Activated CD4-positive, alpha-beta T cell treated with anti-CD3 and anti-CD28 coated beads, Interleukin-2, amount 50 U/mL, for 16 hours (primary cell): ENCODE measurements around the gene RMND1.
A peak's percentile ranks its signal among the peaks of the same experiment; 100 is the strongest.
"Not testable (repeated sequence)": the region's sequence is repeated elsewhere in the genome, so short reads cannot be mapped to it uniquely, and the experiment has no call there.

Experiments
- DNase-seq: peaks from one replicate; pipeline ENCODE4 v3.0.0-alpha.2; 2020

Gene RMND1

DNA sequence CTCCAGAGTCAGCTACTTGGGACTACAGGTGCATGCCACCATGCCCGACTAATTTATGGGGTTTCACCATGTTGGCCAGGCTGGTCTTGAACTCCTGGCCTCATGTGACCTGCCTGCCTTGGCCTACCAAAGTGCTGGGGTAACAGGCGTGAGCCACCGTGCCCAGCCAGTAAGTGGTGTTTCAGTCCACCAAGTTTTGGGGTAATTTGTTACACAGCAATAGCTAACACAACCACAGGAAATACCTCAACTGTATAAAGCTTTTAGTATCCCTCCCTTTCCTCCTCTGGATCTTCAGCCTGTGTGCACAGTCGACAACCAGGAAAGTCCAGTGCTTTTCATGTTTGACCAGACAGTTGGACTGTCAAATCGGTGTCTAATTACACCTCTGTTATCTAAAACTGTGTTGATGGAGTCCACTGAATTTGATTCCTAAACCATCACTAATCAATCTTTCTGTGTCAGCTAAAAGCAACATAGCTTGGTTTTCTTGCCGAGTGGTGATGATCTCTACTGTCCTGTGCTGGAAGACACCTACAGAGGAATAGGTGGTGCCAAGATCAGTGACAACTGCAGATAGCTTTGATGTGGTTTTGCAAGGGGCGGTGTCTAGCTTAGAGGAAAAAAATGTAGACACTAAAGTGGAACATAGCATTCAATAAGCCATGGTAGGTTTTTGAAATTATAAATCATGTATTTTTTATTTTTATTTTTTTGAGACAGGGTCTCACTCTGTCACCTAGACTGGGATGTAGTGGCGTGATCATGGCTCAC, 38.4 kb downstream of the RMND1 start:
- peak; percentile 14 for DNase-seq

GRCh38 chr6:151412909-151413308, 39.0 kb downstream of the RMND1 start:
- no peak for DNase-seq

DNA sequence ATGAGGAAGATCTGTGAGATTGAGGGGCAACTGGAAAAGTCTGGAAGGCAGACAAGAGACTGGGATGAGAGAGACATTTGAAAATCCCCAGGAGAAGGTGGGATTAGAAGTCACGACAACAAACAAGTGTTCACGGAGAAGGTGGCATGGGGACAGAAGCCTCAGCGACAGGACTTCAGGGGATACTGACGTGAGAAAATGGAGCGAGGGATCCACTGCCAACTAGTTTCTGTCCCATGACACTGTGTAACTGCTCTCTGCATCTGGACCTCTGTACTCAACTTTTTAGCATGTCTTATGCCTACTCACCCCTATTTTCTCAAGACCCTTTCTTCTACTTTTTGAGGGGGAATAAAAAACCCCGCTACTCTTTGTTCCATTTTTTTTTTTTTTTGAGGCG, 42.2 kb downstream of the RMND1 start:
- no peak for DNase-seq

GRCh38 chr6:151409260-151409659, 42.7 kb downstream of the RMND1 start:
- DNase-seq = no peak

- DNase-seq = no peak
These were observed 43.1 kb downstream of the RMND1 start for GRCh38 chr6:151408858-151409257.

DNA sequence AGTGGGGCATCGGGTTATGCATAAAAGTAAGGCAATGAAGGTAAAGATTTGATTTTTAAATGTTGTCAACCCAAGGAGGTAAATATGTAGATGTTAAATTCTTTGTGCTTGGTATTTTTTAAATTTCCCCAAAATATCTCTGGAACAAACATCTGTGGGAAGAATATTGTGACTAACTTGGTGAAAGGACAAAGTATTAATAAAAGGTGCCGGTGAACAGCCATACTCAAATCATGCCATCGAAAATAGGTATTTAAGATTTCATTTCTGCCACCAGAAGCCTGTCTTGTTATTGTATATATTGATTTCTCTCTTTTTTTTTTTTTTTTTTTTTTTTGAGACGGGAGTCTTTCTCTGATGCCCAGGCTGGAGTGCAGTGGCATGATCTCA, 48.0 kb downstream of the RMND1 start:
- DNase-seq = no peak

- no peak for DNase-seq
These were observed 49.7 kb downstream of the RMND1 start for GRCh38 chr6:151402228-151402627.

GRCh38 chr6:151400473-151400872, 51.5 kb downstream of the RMND1 start:
- DNase-seq = no peak

DNA sequence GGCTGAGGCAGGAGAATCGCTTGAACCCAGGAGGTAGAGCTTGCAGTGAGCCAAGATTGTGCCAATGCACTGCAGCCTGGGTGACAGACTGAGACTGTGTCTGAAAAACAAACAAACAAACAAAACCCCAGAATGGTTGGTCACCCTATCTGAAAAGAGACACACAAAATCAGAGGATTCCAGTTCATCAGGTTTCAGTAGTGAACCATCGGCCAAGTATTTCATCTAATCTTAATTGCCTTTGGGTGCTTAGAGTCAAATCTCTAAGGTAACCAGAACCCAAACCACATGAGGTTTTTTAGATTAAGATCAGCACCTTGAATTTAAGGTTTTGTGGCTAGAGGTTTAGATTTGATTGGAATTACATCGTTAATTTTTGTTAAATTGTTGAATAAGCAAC, 52.2 kb downstream of the RMND1 start:
- peak; percentile 26 for DNase-seq

DNA sequence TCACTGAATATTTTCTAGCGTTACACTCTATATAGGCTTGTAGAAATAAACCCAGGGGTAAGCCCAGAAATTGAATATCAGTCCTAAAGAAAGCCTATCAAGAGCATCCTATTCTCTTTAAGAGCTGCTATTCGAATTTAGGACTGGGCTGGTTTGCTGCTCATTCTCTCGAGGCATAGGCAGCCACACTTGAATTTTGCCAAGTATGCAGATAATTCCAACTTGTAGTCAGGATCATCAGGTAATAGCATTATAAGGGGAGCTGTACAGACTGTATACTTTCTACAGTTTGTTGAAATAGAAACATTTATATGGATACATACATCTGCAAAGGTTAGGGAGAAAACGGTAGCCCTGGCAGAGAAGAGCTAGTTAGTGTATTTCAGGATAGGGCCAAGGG, 58.5 kb downstream of the RMND1 start:
- no peak for DNase-seq

- no peak for DNase-seq
These were observed 59.5 kb downstream of the RMND1 start for GRCh38 chr6:151392427-151392826.

GRCh38 chr6:151391471-151392413, 60.2 kb downstream of the RMND1 start, which contains the start of gene ZBTB2:
Gene ZBTB2, minus strand, starts transcription at chr6:151391559. Its CDS starts 17,922 bp downstream, at chr6:151373637.
- DNase-seq = peak; percentile 69

GRCh38 chr6:151390851-151391470, 61.0 kb downstream of the RMND1 start:
- DNase-seq = peak; percentile 82

DNA sequence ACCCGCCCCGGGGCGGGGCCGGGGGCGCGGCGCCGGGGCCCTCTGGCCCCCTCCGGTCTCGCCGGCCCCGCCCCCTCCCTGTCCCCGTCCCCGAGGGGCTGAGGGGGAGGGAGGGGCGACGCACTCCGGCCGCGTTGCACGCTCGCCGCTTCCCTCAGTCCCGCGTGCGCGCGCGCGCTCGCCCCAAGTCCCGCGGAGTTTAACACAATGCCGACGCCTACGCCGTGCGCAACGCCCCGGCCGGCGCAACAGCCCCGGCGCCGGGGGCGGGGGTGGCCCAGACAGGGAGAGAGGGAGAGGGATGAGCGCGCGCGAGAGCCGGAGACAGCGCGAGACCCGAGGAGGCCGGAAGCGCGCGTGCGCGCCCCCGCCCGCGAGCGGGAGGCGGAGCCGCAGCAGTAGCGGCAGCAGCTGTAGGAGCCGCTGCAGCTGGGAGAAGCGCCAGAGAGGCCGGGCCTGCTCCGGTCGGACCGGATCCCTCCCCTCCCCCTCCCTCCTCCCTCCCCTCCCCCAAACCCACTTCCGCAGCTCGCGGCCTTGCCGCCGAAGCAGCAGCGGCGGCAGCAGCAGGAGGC, 61.6 kb downstream of the RMND1 start:
- peak; percentile 98 for DNase-seq

- DNase-seq = peak; percentile 56
These were observed 62.2 kb downstream of the RMND1 start for GRCh38 chr6:151389618-151390275.

- DNase-seq = no peak
These were observed 62.8 kb downstream of the RMND1 start for GRCh38 chr6:151388997-151389617.

GRCh38 chr6:151388236-151388635, 63.7 kb downstream of the RMND1 start:
- no peak for DNase-seq

DNA sequence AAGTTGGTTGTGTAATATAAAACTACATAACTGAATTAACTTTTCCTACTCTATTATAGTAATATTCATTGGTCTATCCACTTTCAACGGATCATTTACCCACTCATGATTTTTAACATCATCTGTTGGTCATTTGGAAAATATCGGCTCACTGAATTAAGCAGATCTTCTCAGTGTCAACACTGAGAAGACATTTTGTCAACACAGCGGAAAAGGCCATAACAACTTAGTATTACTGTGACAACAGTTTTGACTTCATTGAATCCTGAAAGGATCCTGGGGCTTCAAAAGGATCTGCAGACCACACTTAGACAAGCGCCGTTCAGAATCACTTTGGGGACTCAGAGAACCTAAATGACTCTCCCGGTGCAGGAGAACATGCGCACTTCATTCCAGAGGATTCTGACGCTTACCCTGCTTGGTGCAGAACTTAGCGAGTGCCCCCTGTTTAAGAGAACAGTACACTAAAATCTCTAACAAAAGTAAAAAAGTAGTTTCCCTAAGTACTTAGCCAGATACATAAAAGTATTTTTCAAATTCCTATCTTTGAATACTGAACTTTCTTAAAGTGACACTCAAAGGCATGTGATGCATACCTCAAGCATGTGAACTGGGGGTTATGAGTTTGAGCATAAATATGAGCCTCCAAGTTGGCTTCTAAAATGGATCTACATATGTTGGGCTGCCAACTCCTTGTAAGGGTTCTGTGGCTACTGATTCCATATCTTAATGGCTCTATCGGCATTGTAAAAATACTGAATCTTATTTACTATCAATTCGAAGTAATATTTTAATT, 64.6 kb downstream of the RMND1 start:
- no peak for DNase-seq

- DNase-seq = peak; percentile 52
These were observed 66.7 kb downstream of the RMND1 start for GRCh38 chr6:151385177-151385576.

- DNase-seq = no peak
These were observed 67.8 kb downstream of the RMND1 start for GRCh38 chr6:151384151-151384550.

GRCh38 chr6:151382631-151383030, 69.3 kb downstream of the RMND1 start:
- DNase-seq = not testable (repeated sequence)
